Measurements from ENCODE around the gene CC2D1A.

The CC2D1A gene

GRCh38 chr19:13978351-13979243, 72.6 kb downstream of the CC2D1A start:
- Histone ChIP-seq H4K20me1 (peaks cover 0 to 8% (median 0%) of the 10 kb centered on the region in 11 experiments; a peak in 1 of 22 replicates), H3K27ac (peak overlapping the region in 10 of 11 experiments; percentile 20 to 57 (median 44); a peak in 18 of 22 replicates), H3K4me1 (peaks cover 50 to 59% (median 56%) of the 10 kb centered on the region in 10 experiments), H3K9me3 (replicated peaks in 1 of 11) (no peaks in the 10 kb centered on the region), H3K4me3 (peak overlapping the region; percentile 25 to 61 (median 46); a peak in 17 of 20 replicates), H3K27me3 (peaks cover 12 to 28% (median 21%) of the 10 kb centered on the region in 11 experiments; a peak in 21 of 22 replicates), H3K4me2 (peak overlapping the region; percentile 78 to 99 (median 92)), H3K9ac (peak overlapping the region; percentile 40 to 72 (median 68); a peak in 20 of 22 replicates), H3K36me3 (peaks cover 0 to 56% (median 32%) of the 10 kb centered on the region in 11 experiments; a peak in 19 of 22 replicates)
- no peak for TF ChIP-seq Cebpa-rat (IDR thresholded peaks at IDR 0.05)

- peaks cover 0 to 8% (median 0%) of the 10 kb centered on the region in 11 experiments; a peak in 1 of 22 replicates for H4K20me1 ChIP-seq
- H3K4me3 ChIP-seq: peak overlapping the region; percentile 25 to 61 (median 46); a peak in 17 of 20 replicates
- peak overlapping the region in 10 of 11 experiments; percentile 20 to 57 (median 44); a peak in 16 of 22 replicates for H3K27ac ChIP-seq
- H3K4me2 ChIP-seq: peak overlapping the region; percentile 78 to 99 (median 92)
- H3K9me3 ChIP-seq (replicated peaks in 1 of 11): no peaks in the 10 kb centered on the region
- peaks cover 12 to 28% (median 21%) of the 10 kb centered on the region in 11 experiments; a peak in 21 of 22 replicates for H3K27me3 ChIP-seq
- TF ChIP-seq Cebpa-rat (IDR thresholded peaks at IDR 0.05): no peak
- peaks cover 56 to 65% (median 62%) of the 10 kb centered on the region in 10 experiments for H3K4me1 ChIP-seq
- peaks cover 0 to 50% (median 26%) of the 10 kb centered on the region in 11 experiments; a peak in 18 of 22 replicates for H3K36me3 ChIP-seq
- H3K9ac ChIP-seq: peak overlapping the region; percentile 40 to 72 (median 68); a peak in 20 of 22 replicates
Measured at GRCh38 chr19:13979244-13979615, 73.2 kb downstream of the CC2D1A start.

- Histone ChIP-seq H3K27ac (peak overlapping the region in 1 of 11 experiments; percentile 57; a peak in 1 of 22 replicates), H3K4me3 (peak overlapping the region in 5 of 10 experiments; percentile 45 to 61 (median 50); a peak in 7 of 20 replicates), H4K20me1 (peaks cover 0 to 8% (median 0%) of the 10 kb centered on the region in 11 experiments; a peak in 1 of 22 replicates), H3K36me3 (peaks cover 0 to 46% (median 22%) of the 10 kb centered on the region in 11 experiments; a peak in 17 of 22 replicates), H3K9me3 (replicated peaks in 1 of 11) (no peaks in the 10 kb centered on the region), H3K27me3 (peaks cover 12 to 28% (median 21%) of the 10 kb centered on the region in 11 experiments; a peak in 21 of 22 replicates), H3K4me2 (peak overlapping the region; percentile 78 to 99 (median 92)), H3K4me1 (peaks cover 60 to 69% (median 67%) of the 10 kb centered on the region in 10 experiments), H3K9ac (peak overlapping the region; percentile 40 to 72 (median 68); a peak in 16 of 22 replicates)
- no peak for TF ChIP-seq Cebpa-rat (IDR thresholded peaks at IDR 0.05)
Measured at GRCh38 chr19:13979686-13980085, 73.7 kb downstream of the CC2D1A start.

- peaks cover 0 to 8% (median 0%) of the 10 kb centered on the region in 11 experiments; a peak in 1 of 22 replicates for H4K20me1 ChIP-seq
- H3K4me2 ChIP-seq: peak overlapping the region; percentile 78 to 99 (median 92)
- peak overlapping the region in 6 of 11 experiments; percentile 8 to 72 (median 64); a peak in 4 of 22 replicates for H3K9ac ChIP-seq
- H3K4me1 ChIP-seq: peaks cover 67 to 76% (median 73%) of the 10 kb centered on the region in 10 experiments
- peaks cover 0 to 41% (median 22%) of the 10 kb centered on the region in 11 experiments; a peak in 16 of 22 replicates for H3K36me3 ChIP-seq
- H3K27ac ChIP-seq: peak overlapping the region in 1 of 11 experiments; percentile 59; a peak in 2 of 22 replicates
- H3K4me3 ChIP-seq: no peak overlapping the region
- H3K27me3 ChIP-seq: peaks cover 12 to 28% (median 21%) of the 10 kb centered on the region in 11 experiments; a peak in 21 of 22 replicates
- no peaks in the 10 kb centered on the region for H3K9me3 ChIP-seq (replicated peaks in 1 of 11)
- TF ChIP-seq Cebpa-rat (IDR thresholded peaks at IDR 0.05): no peak
Measured at GRCh38 chr19:13980340-13980739, 74.3 kb downstream of the CC2D1A start.

All from BLaER1 treated with 17β-estradiol and CSF1 and Interleukin-3, amounts not matched to agents 10 nM and 100 nM (cell line).